Measurements from ENCODE around the gene GPT2.

DNA sequence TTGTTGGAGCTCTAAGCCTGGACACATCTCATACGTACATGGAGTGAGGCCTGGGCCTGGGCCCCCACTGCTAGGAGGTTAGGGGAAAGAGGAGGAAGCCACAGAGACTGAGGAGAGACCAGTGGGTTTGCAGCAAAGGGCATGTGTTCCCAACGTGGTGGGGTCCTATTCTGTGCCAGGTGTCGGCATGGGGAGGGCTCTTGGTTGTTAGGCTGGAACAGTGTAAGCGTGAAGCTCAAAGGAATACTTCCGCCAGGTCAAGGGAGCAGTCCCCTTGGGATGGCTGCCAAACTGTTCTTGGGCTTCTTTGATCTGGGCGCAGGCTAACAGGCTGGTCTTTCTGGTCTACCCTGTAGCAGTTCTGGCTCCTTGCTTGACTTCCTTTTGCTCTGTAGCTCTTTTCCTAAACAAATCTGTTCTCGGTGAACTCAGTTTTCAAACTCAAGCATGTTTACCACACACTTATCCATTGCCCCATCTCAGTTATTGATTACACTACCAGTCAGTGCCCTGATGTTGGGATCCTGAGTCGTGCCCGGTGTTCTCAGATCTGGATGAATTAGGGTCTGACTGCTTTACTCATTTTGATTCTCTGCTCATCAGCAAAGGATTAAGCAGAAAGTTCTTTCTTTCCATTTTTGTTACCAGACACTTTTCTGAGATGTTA lies 36.4 kb downstream of the GPT2 start:
- TF ChIP-seq, protein P1, sequence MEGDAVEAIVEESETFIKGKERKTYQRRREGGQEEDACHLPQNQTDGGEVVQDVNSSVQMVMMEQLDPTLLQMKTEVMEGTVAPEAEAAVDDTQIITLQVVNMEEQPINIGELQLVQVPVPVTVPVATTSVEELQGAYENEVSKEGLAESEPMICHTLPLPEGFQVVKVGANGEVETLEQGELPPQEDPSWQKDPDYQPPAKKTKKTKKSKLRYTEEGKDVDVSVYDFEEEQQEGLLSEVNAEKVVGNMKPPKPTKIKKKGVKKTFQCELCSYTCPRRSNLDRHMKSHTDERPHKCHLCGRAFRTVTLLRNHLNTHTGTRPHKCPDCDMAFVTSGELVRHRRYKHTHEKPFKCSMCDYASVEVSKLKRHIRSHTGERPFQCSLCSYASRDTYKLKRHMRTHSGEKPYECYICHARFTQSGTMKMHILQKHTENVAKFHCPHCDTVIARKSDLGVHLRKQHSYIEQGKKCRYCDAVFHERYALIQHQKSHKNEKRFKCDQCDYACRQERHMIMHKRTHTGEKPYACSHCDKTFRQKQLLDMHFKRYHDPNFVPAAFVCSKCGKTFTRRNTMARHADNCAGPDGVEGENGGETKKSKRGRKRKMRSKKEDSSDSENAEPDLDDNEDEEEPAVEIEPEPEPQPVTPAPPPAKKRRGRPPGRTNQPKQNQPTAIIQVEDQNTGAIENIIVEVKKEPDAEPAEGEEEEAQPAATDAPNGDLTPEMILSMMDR (IDR thresholded peaks at IDR 0.05; ENCODE audit: low read depth, low read length, poor library complexity, severe bottlenecking) = no peak
- no peak for TF ChIP-seq EZH2phosphoT487 (IDR thresholded peaks at IDR 0.05; ENCODE audit: borderline replicate concordance, low read length)

All from DOHH2 (cell line).